ENCODE data around the gene ATP13A4. TPM values are rescaled to one million over a fixed set of nuclear protein-coding genes. Genes with fewer than 3 reads are reported as not detected.

Gene ATP13A4
- polyA plus RNA-seq, 1 donor (not counting 4 experiments of a cell fraction or from before 2014, with no cell fraction given) = 0.16 TPM

GRCh38 chr3:193553586-193553985, 1.1 kb downstream of the ATP13A4 start:
- Histone ChIP-seq H4K20me1 (ENCODE audit: control insufficient read depth, extremely low read depth, insufficient read depth, low read length) (no peaks in the 10 kb centered on the region), H3K27ac (ENCODE audit: control insufficient read depth, insufficient read depth, low read length) (no peak overlapping the region), H3K79me2 (ENCODE audit: control insufficient read depth, insufficient read depth, low read length) (no peaks in the 10 kb centered on the region), H3K9me3 (ENCODE audit: control insufficient read depth, low read depth, low read length) (no peaks in the 10 kb centered on the region), H3K9me1 (ENCODE audit: control insufficient read depth, extremely low read depth, insufficient read depth, low read length) (no peaks in the 10 kb centered on the region), H2AFZ (ENCODE audit: control insufficient read depth, low read length) (no peak overlapping the region), H3K27me3 (ENCODE audit: control insufficient read depth, extremely low read depth, insufficient read depth, low read length) (peaks cover 9% of the 10 kb centered on the region), H3K4me1 (ENCODE audit: control insufficient read depth, extremely low read depth, insufficient read depth, low read length) (no peaks in the 10 kb centered on the region), H3K4me2 (ENCODE audit: control insufficient read depth, extremely low read depth, insufficient read depth, low read depth, low read length) (no peak overlapping the region), H3K9ac (ENCODE audit: control insufficient read depth, extremely low read depth, insufficient read depth, low read length) (no peak overlapping the region), H3K4me3 (ENCODE audit: control insufficient read depth in 2 of 3, extremely low read depth in 1 of 3, insufficient read depth in 2 of 3, low read depth in 1 of 3, low read length in 3 of 3) (no peak overlapping the region), H3K36me3 (ENCODE audit: control insufficient read depth in 2 of 2, extremely low read depth in 1 of 2, insufficient read depth in 2 of 2, low read length in 2 of 2) (no peaks in the 10 kb centered on the region)
- DNase-seq (ENCODE audit: low read depth, low spot score) = no peak
- no peak for FAIRE-seq
- dilution Hi-C loops (cut with MboI; ENCODE audit: extremely low pct_ligation_motif_present, low sequenced_read_pairs) = no loop called here
- no peak for TF ChIP-seq EZH2 (IDR thresholded peaks at IDR 0.05; ENCODE audit: low read length)
- no peak for TF ChIP-seq CTCF (optimal IDR thresholded peaks at IDR 0.05 in 1 of 3, IDR thresholded peaks at IDR 0.05 in 1 of 3, conservative IDR thresholded peaks at IDR 0.05 in 1 of 3; ENCODE audit: extremely low read depth in 1 of 3, insufficient read depth in 2 of 3, low read length in 3 of 3)

- Histone ChIP-seq H3K4me2 (ENCODE audit: control insufficient read depth, extremely low read depth, insufficient read depth, low read depth, low read length) (no peak overlapping the region), H3K9me3 (ENCODE audit: control insufficient read depth, low read depth, low read length) (no peaks in the 10 kb centered on the region), H4K20me1 (ENCODE audit: control insufficient read depth, extremely low read depth, insufficient read depth, low read length) (no peaks in the 10 kb centered on the region), H3K9ac (ENCODE audit: control insufficient read depth, extremely low read depth, insufficient read depth, low read length) (no peak overlapping the region), H3K4me1 (ENCODE audit: control insufficient read depth, extremely low read depth, insufficient read depth, low read length) (no peaks in the 10 kb centered on the region), H3K27me3 (ENCODE audit: control insufficient read depth, extremely low read depth, insufficient read depth, low read length) (peaks cover 9% of the 10 kb centered on the region), H3K9me1 (ENCODE audit: control insufficient read depth, extremely low read depth, insufficient read depth, low read length) (no peaks in the 10 kb centered on the region), H3K27ac (ENCODE audit: control insufficient read depth, insufficient read depth, low read length) (no peak overlapping the region), H3K79me2 (ENCODE audit: control insufficient read depth, insufficient read depth, low read length) (no peaks in the 10 kb centered on the region), H3K4me3 (ENCODE audit: control insufficient read depth in 2 of 3, extremely low read depth in 1 of 3, insufficient read depth in 2 of 3, low read depth in 1 of 3, low read length in 3 of 3) (no peak overlapping the region), H2AFZ (ENCODE audit: control insufficient read depth, low read length) (no peak overlapping the region), H3K36me3 (ENCODE audit: control insufficient read depth in 2 of 2, extremely low read depth in 1 of 2, insufficient read depth in 2 of 2, low read length in 2 of 2) (no peaks in the 10 kb centered on the region)
- no peak for DNase-seq (ENCODE audit: low read depth, low spot score)
- TF ChIP-seq CTCF (optimal IDR thresholded peaks at IDR 0.05 in 1 of 3, IDR thresholded peaks at IDR 0.05 in 1 of 3, conservative IDR thresholded peaks at IDR 0.05 in 1 of 3; ENCODE audit: extremely low read depth in 1 of 3, insufficient read depth in 2 of 3, low read length in 3 of 3) (no peak), EZH2 (IDR thresholded peaks at IDR 0.05; ENCODE audit: low read length) (no peak)
- dilution Hi-C loops (cut with MboI; ENCODE audit: extremely low pct_ligation_motif_present, low sequenced_read_pairs) = no loop called here
- no peak for FAIRE-seq
These were observed 1.8 kb downstream of the ATP13A4 start for GRCh38 chr3:193552923-193553322.

Data from keratinocyte (primary cell).